SU-DHL-6 (cell line): ENCODE data around the gene RLF.

Source experiments
- H2AFZ ChIP-seq: fragments of 200-600 bp; sonication (generic); 2 replicates; pipeline ENCODE4 v1.6.1; 2014; ENCODE audit warnings: low read depth, mild to moderate bottlenecking, moderate library complexity, mixed read lengths, antibody characterized with exemption, low read length; ENCODE audit not compliant: severe bottlenecking
- H3F3A ChIP-seq: fragments of 200-600 bp; shearing (Covaris generic); 2 replicates; pipeline ENCODE4 v1.6.0; 2016; ENCODE audit warnings: antibody characterized with exemption, mild to moderate bottlenecking; ENCODE audit not compliant: insufficient read depth
- H3K27ac ChIP-seq: fragments of 200-600 bp; sonication (generic); 2 replicates; pipeline ENCODE4 v1.5.1; 2016; ENCODE audit warnings: low read depth, mild to moderate bottlenecking, low read length, moderate library complexity, mixed read lengths
- H3K27me3 ChIP-seq: fragments of 200-600 bp; sonication (generic), shearing (Covaris generic); 2 replicates; pipeline ENCODE4 v1.6.0; 2014; ENCODE audit warnings: mild to moderate bottlenecking, low read length
- H3K36me3 ChIP-seq: fragments of 200-600 bp; sonication (generic); 2 replicates; pipeline ENCODE4 v1.6.1; 2014; ENCODE audit warnings: mild to moderate bottlenecking, low read length, mixed read lengths
- H3K4me2 ChIP-seq: fragments of 300-600, 200-600 bp; shearing (Covaris generic), sonication (generic); 2 replicates; pipeline ENCODE4 v1.6.0; 2014; ENCODE audit warnings: low read length, low read depth, mild to moderate bottlenecking; ENCODE audit not compliant: poor library complexity, severe bottlenecking
- H3K4me3 ChIP-seq: fragments of 200-600 bp; sonication (generic); 2 replicates; pipeline ENCODE4 v1.5.1; 2014; ENCODE audit warnings: antibody characterized with exemption, low read length, mild to moderate bottlenecking, mixed read lengths; ENCODE audit not compliant: insufficient read depth, poor library complexity, severe bottlenecking
- H3K79me2 ChIP-seq: fragments of 200-600 bp; sonication (generic); 2 replicates; pipeline ENCODE4 v1.6.1; 2014; ENCODE audit warnings: mild to moderate bottlenecking, low read length, moderate library complexity; ENCODE audit not compliant: insufficient read depth
- H3K9ac ChIP-seq: fragments of 200-600 bp; sonication (generic); 2 replicates; pipeline ENCODE4 v1.7.0; 2014; ENCODE audit warnings: mild to moderate bottlenecking, low read length
- H3K9me2 ChIP-seq: fragments of 200-600 bp; sonication (generic); replicated peaks from 2 replicates; pipeline ENCODE4 v1.6.1; 2014; ENCODE audit warnings: low read length; ENCODE audit not compliant: insufficient read depth
- H3K9me3 ChIP-seq: fragments of 200-600 bp; sonication (generic); 2 replicates; pipeline ENCODE4 v1.6.1; 2014; ENCODE audit warnings: low read length, mixed read lengths; ENCODE audit not compliant: insufficient read depth
- H4K20me1 ChIP-seq: fragments of 200-600 bp; sonication (generic); 2 replicates; pipeline ENCODE4 v1.6.1; 2014; ENCODE audit warnings: low read depth, mild to moderate bottlenecking, antibody characterized with exemption, low read length, moderate library complexity, mixed read lengths
- CTCF ChIP-seq: fragments of 200-600 bp; sonication (generic); IDR thresholded peaks from one replicate; pipeline ENCODE4 v1.5.1; 2017; ENCODE audit warnings: antibody characterized with exemption, mild to moderate bottlenecking, low read length, moderate library complexity; ENCODE audit not compliant: insufficient read depth, poor library complexity, severe bottlenecking
- EZH2phosphoT487 ChIP-seq: fragments of 200-600 bp; sonication (generic), shearing (Covaris generic); conservative IDR thresholded peaks from 2 replicates; pipeline ENCODE4 v1.6.1; 2018; ENCODE audit warnings: mild to moderate bottlenecking, antibody characterized with exemption, low read length, moderate library complexity, mixed read lengths

RLF gene

GRCh38 chr1:40244138-40244744 lies 83.1 kb downstream of the RLF start:
- Histone ChIP-seq H3K4me3 (no peak overlapping the region), H3K79me2 (no peaks in the 10 kb centered on the region), H3F3A (peaks cover 27% of the 10 kb centered on the region; the same call in 1 of the 2 replicates), H4K20me1 (no peaks in the 10 kb centered on the region), H3K9ac (no peak overlapping the region), H3K36me3 (no peaks in the 10 kb centered on the region), H3K27me3 (no peaks in the 10 kb centered on the region), H2AFZ (no peak overlapping the region), H3K4me2 (no peak overlapping the region), H3K27ac (no peak overlapping the region), H3K9me2 (no peaks in the 10 kb centered on the region), H3K9me3 (no peaks in the 10 kb centered on the region)
- no peak for TF ChIP-seq CTCF
- TF ChIP-seq EZH2phosphoT487 = no peak

DNA sequence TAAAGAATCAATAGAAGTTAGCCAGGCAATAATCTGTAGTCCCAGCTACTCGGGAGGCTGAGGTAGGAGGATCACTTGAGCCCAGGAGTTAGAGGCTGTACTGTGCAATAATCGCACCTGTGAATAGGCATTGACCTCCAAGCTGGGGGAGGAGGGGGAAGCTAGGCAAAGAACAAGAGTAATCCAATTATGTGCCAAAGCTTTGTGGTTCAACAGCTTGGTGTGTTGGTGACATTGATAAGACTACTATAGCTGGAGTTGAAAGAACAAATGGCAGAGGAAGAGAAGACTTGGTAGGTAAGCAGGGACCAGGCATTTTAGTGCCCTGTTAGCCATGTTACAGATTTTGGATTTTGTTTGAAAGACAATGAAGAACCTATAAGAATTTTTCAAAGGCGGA lies 84.5 kb downstream of the RLF start:
- Histone ChIP-seq H2AFZ (no peak overlapping the region), H3F3A (peaks cover 18% of the 10 kb centered on the region; the same call in 1 of the 2 replicates), H3K27me3 (no peaks in the 10 kb centered on the region), H3K79me2 (no peaks in the 10 kb centered on the region), H3K36me3 (no peaks in the 10 kb centered on the region), H4K20me1 (no peaks in the 10 kb centered on the region), H3K27ac (no peak overlapping the region), H3K4me2 (no peak overlapping the region), H3K9me2 (no peaks in the 10 kb centered on the region), H3K4me3 (no peak overlapping the region), H3K9me3 (no peaks in the 10 kb centered on the region), H3K9ac (no peak overlapping the region)
- TF ChIP-seq EZH2phosphoT487 (no peak), CTCF (no peak)

DNA sequence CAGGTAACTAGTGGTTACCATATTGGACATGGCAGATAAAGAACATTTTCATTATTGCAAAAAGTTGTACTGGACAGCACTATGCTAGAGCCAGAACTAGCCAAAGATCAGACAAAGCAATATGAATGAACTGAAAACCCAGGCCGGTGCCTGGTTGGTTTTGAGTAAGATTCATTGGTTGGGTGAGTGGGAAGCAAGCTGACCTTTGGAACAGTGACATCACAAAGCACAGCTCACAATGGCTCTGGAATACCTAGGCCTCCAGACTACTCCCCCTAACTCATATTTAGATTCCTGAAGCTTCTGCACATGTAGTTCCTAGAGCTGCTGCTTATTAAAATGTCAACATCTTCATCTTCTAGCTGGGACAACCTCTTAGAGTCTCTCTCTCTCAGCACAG lies 86.5 kb downstream of the RLF start, which contains the start of gene TMCO2:
Gene TMCO2, plus strand, starts transcription at position 283 of the 400 bp plus-strand sequence. Its CDS starts 57 bp downstream, at position 340.
- H3K79me2 ChIP-seq = no peaks in the 10 kb centered on the region
- H3K9me3 ChIP-seq = no peaks in the 10 kb centered on the region
- no peak within 1 kb of the TSS for H3K9ac ChIP-seq
- H3K27ac ChIP-seq = no peak within 1 kb of the TSS
- TF ChIP-seq CTCF = no peak
- TF ChIP-seq EZH2phosphoT487 = no peak
- H3K36me3 ChIP-seq = no peaks in the 10 kb centered on the region
- no peaks in the 10 kb centered on the region for H4K20me1 ChIP-seq
- H2AFZ ChIP-seq = no peak within 1 kb of the TSS
- no peaks in the 10 kb centered on the region for H3K27me3 ChIP-seq
- no peak within 1 kb of the TSS for H3K4me3 ChIP-seq
- H3F3A ChIP-seq = peaks cover 11% of the 10 kb centered on the region; the same call in 1 of the 2 replicates
- H3K4me2 ChIP-seq = no peak within 1 kb of the TSS
- no peaks in the 10 kb centered on the region for H3K9me2 ChIP-seq
